Endothelial cell of umbilical vein (primary cell): Measurements from ENCODE around the gene PASK. TPM values are rescaled to one million over a fixed set of nuclear protein-coding genes. Genes with fewer than 3 reads are reported as not detected.

ENCODE experiments used
- BruUV-seq: library from RNA; stranded (reverse); fragments of 400-500 nt; replicated peaks from 2 replicates; lab custom pipeline; 2021; lab: Mats Ljungman, UMichigan
- CTCF ChIA-PET: fragments of 300-600, 350-600 bp; sonication (Branson Sonifier 250); formaldehyde crosslinking; loops from one replicate; lab custom pipeline; 2021; ENCODE audit warnings: antibody characterized with exemption, inconsistent platforms; lab: Charles Lee
- POLR2A ChIA-PET: fragments of 300-600, 350-600 bp; sonication (Branson Sonifier 250); formaldehyde crosslinking; loops from one replicate; lab custom pipeline; 2021; ENCODE audit warnings: antibody characterized with exemption, inconsistent platforms; lab: Charles Lee
- DNase-seq: peaks from one replicate; pipeline ENCODE4 v3.0.0-alpha.2; 2011; ENCODE audit warnings: low read depth, low spot score
- FAIRE-seq: peaks from 2 replicates; lab custom pipeline; 2011; peaks lifted over from hg19 to GRCh38; lab: Jason Lieb, UNC
- H2AFZ ChIP-seq: 2 replicates; pipeline ENCODE4 v1.6.0; 2012; ENCODE audit warnings: low read depth, low read length, control low read depth, inconsistent platforms
- H3K27ac ChIP-seq: 2 replicates; pipeline ENCODE4 v1.5.1; 2011; ENCODE audit warnings: low read depth, mild to moderate bottlenecking, control low read depth, low read length, moderate library complexity; ENCODE audit not compliant: insufficient read depth
- H3K27me3 ChIP-seq, 2 experiments: 2 replicates each; pipeline versions ENCODE4 v1.6.0 to v1.6.1; 2011; ENCODE audit warnings: low read length in 2 of 2, mixed read lengths in 1 of 2; ENCODE audit not compliant: control insufficient read depth in 2 of 2, insufficient read depth in 2 of 2
- H3K36me3 ChIP-seq, 2 experiments: 2 replicates in 1 of 2; 3 replicates in 1 of 2; pipeline ENCODE4 v1.5.1; 2011; ENCODE audit warnings: low read length in 2 of 2, mild to moderate bottlenecking in 1 of 2, moderate library complexity in 1 of 2; ENCODE audit not compliant: control insufficient read depth in 2 of 2, insufficient read depth in 2 of 2; ENCODE audit errors: extremely low read depth in 1 of 2
- H3K4me1 ChIP-seq: 3 replicates; pipeline ENCODE4 v1.5.1; 2011; ENCODE audit warnings: mild to moderate bottlenecking, low read length; ENCODE audit not compliant: control insufficient read depth, insufficient read depth; ENCODE audit errors: extremely low read depth
- H3K4me2 ChIP-seq: 2 replicates; pipeline ENCODE4 v1.6.1; 2011; ENCODE audit warnings: low read length, control low read depth, mixed read lengths; ENCODE audit not compliant: insufficient read depth
- H3K4me3 ChIP-seq, 3 experiments: fragments of 200-600 bp in 1 of 3; sonication (generic), shearing (Covaris generic) in 1 of 3; replicated peaks in 1 of 3; 2 replicates each; pipeline ENCODE4 v1.5.1; 2011 to 2016; ENCODE audit warnings: control low read depth in 3 of 3, low read length in 3 of 3, mild to moderate bottlenecking in 2 of 3, inconsistent platforms in 1 of 3, low read depth in 1 of 3, moderate library complexity in 1 of 3; ENCODE audit not compliant: insufficient read depth in 1 of 3
- H3K79me2 ChIP-seq: 2 replicates; pipeline ENCODE4 v1.6.0; 2012; ENCODE audit warnings: low read length, inconsistent platforms; ENCODE audit not compliant: control insufficient read depth, insufficient read depth
- H3K9ac ChIP-seq: replicated peaks from 2 replicates; pipeline ENCODE3; 2011; ENCODE audit warnings: low read length, control low read depth; ENCODE audit not compliant: insufficient read depth; ENCODE audit errors: extremely low read depth
- H3K9me1 ChIP-seq: replicated peaks from 3 replicates; pipeline ENCODE4 v1.6.0; 2011; ENCODE audit warnings: mild to moderate bottlenecking, low read length; ENCODE audit not compliant: control insufficient read depth, insufficient read depth; ENCODE audit errors: extremely low read depth
- H3K9me3 ChIP-seq: replicated peaks from 2 replicates; pipeline ENCODE4 v1.5.1; 2012; ENCODE audit warnings: low read length, inconsistent platforms; ENCODE audit not compliant: control insufficient read depth, insufficient read depth
- H4K20me1 ChIP-seq: replicated peaks from 2 replicates; pipeline ENCODE3; 2011; ENCODE audit warnings: mild to moderate bottlenecking, low read length; ENCODE audit not compliant: control insufficient read depth, insufficient read depth; ENCODE audit errors: extremely low read depth
- EZH2 ChIP-seq: IDR thresholded peaks from 2 replicates; pipeline ENCODE4 v1.6.1; 2012; ENCODE audit warnings: borderline replicate concordance, low read depth, mild to moderate bottlenecking, moderate library complexity, low read length, inconsistent platforms; ENCODE audit not compliant: severe bottlenecking
- FOS ChIP-seq: IDR thresholded peaks from 2 replicates; pipeline ENCODE4 v1.6.1; 2011; ENCODE audit warnings: mild to moderate bottlenecking, low read length, moderate library complexity, borderline replicate concordance; ENCODE audit not compliant: insufficient read depth
- GATA2 ChIP-seq: IDR thresholded peaks from 2 replicates; pipeline ENCODE4 v1.7.0; 2011; ENCODE audit warnings: low read depth, mild to moderate bottlenecking, moderate library complexity, mixed read lengths, low read length; ENCODE audit not compliant: insufficient read length, insufficient read depth
- JUN ChIP-seq: IDR thresholded peaks from 2 replicates; pipeline ENCODE4 v1.6.1; 2011; ENCODE audit warnings: borderline replicate concordance, low read depth; ENCODE audit not compliant: insufficient read length, insufficient read depth
- MAX ChIP-seq: IDR thresholded peaks from 2 replicates; pipeline ENCODE4 v1.6.1; 2011; ENCODE audit not compliant: insufficient read depth, insufficient read length
- MYC ChIP-seq: IDR thresholded peaks from one replicate; pipeline ENCODE4 v1.6.1; 2011; ENCODE audit warnings: mild to moderate bottlenecking, low read depth, low read length
- POLR2A ChIP-seq: IDR thresholded peaks from 2 replicates; pipeline ENCODE4 v1.6.1; 2012; ENCODE audit warnings: low read depth, mild to moderate bottlenecking, control low read depth, low read length
- POLR2AphosphoS5 ChIP-seq: IDR thresholded peaks from 2 replicates; pipeline ENCODE4 v1.6.1; 2012; ENCODE audit warnings: low read depth, mild to moderate bottlenecking, control low read depth, low read length, moderate library complexity; ENCODE audit not compliant: insufficient read depth
- dilution Hi-C: fragments of 300-500 bp; cut with MboI; formaldehyde crosslinking; loops from one replicate; pipeline ENCODE4 v1.15.0; 2019; ENCODE audit warnings: low sequenced_read_pairs; ENCODE audit not compliant: extremely low pct_ligation_motif_present
- intact Hi-C: fragments of 100-400 bp; cut with micrococcal nuclease; formaldehyde crosslinking; loops from one replicate; pipeline ENCODE4 v1.10.0; 2022
- polyA plus RNA-seq, 4 experiments: library from polyadenylated mRNA; depleted of rRNA in 3 of 4; stranded (reverse) in 3 of 4; unstranded in 1 of 4; fragments of >200 nt; gene quantifications; 2 replicates each; pipeline versions ENCODE4 v1.2.1 to v1.2.3, GENCODE V29; 2011 to 2012; ENCODE audit warnings: missing spikeins in 1 of 4
- total RNA-seq: library from RNA; stranded (reverse); gene quantifications from 2 replicates; pipeline ENCODE4 v1.2.3, GENCODE V29; 2021
- TF ChIP-seq, protein P1 (sequence below), 2 donors: IDR thresholded peaks; 1 replicate in 1 of 2; 2 replicates in 1 of 2; pipeline ENCODE4 v1.5.1; 2011; ENCODE audit warnings: low read length in 2 of 2, mild to moderate bottlenecking in 2 of 2, moderate library complexity in 2 of 2, control low read depth in 1 of 2, inconsistent platforms in 1 of 2, low read depth in 1 of 2; ENCODE audit not compliant: insufficient read depth in 1 of 2; ENCODE audit errors: extremely low read depth in 1 of 2

The PASK gene
- total and polyA plus RNA-seq, 2 donors (not counting 3 experiments of a cell fraction or from before 2014, with no cell fraction given): 5.7 to 17.3 TPM

- dilution Hi-C loops (no loop called here), intact Hi-C loops (no loop called here)
- ChIA-PET CTCF (interaction anchor here (1.0 to 1.3 kb wide), 2 partner anchors 14 to 150 kb away, joined by 3 to 4 read pairs; no protein-coding TSS in a partner anchor), POLR2A (no interaction called here)
- no peak overlapping the region for H3K4me3 ChIP-seq
- TF ChIP-seq JUN (no peak), POLR2A (no peak), EZH2 (no peak), POLR2AphosphoS5 (no peak), MAX (no peak), GATA2 (no peak), FOS (no peak), MYC (no peak)
- TF ChIP-seq, protein P1, sequence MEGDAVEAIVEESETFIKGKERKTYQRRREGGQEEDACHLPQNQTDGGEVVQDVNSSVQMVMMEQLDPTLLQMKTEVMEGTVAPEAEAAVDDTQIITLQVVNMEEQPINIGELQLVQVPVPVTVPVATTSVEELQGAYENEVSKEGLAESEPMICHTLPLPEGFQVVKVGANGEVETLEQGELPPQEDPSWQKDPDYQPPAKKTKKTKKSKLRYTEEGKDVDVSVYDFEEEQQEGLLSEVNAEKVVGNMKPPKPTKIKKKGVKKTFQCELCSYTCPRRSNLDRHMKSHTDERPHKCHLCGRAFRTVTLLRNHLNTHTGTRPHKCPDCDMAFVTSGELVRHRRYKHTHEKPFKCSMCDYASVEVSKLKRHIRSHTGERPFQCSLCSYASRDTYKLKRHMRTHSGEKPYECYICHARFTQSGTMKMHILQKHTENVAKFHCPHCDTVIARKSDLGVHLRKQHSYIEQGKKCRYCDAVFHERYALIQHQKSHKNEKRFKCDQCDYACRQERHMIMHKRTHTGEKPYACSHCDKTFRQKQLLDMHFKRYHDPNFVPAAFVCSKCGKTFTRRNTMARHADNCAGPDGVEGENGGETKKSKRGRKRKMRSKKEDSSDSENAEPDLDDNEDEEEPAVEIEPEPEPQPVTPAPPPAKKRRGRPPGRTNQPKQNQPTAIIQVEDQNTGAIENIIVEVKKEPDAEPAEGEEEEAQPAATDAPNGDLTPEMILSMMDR (IDR thresholded peaks at IDR 0.05; ENCODE audit: extremely low read depth in 1 of 2, insufficient read depth in 1 of 2, low read depth in 1 of 2, low read length in 2 of 2): no peak
- no peaks in the 10 kb centered on the region for H3K9me3 ChIP-seq
- H3K36me3 ChIP-seq: no peaks in the 10 kb centered on the region
- no TSS peak for BruUV-seq
- no peak overlapping the region for H3K9ac ChIP-seq
- H4K20me1 ChIP-seq: no peaks in the 10 kb centered on the region
- no peak overlapping the region for H2AFZ ChIP-seq
- H3K27me3 ChIP-seq: no peaks in the 10 kb centered on the region
- H3K9me1 ChIP-seq: no peaks in the 10 kb centered on the region
- no peak overlapping the region for H3K27ac ChIP-seq
- H3K79me2 ChIP-seq: no peaks in the 10 kb centered on the region
- H3K4me2 ChIP-seq: no peak overlapping the region
- DNase-seq: peak; percentile 4
- H3K4me1 ChIP-seq: no peaks in the 10 kb centered on the region
- no peak for FAIRE-seq
Measured at GRCh38 chr2:241064008-241064801, 85.1 kb downstream of the PASK start.
